Gastrocnemius medialis (tissue), 4 donors: ENCODE data around the gene CCBE1.

Experiments used
- CTCF ChIP-seq, 5 experiments: fragments of 450-650 bp in 3 of 5; fragments of 200-600 bp in 2 of 5; sonication (generic) in 2 of 5; IDR thresholded peaks in 4 of 5; conservative IDR thresholded peaks in 1 of 5; 1 replicate in 4 of 5; 2 replicates in 1 of 5; pipeline ENCODE4 v1.5.1; 2016 to 2019; ENCODE audit warnings: antibody characterized with exemption in 5 of 5, mild to moderate bottlenecking in 3 of 5, moderate library complexity in 3 of 5
- POLR2A ChIP-seq, 2 donors: fragments of 450-650 bp; IDR thresholded peaks; one replicate each; pipeline ENCODE4 v1.6.1; 2017; ENCODE audit warnings: antibody characterized with exemption in 2 of 2, mild to moderate bottlenecking in 2 of 2, moderate library complexity in 2 of 2

GRCh38 chr18:59537579-59537978 lies 159.6 kb downstream of the CCBE1 start:
- TF ChIP-seq CTCF (IDR thresholded peaks at IDR 0.05 in 4 of 5, conservative IDR thresholded peaks at IDR 0.05 in 1 of 5): no peak
- TF ChIP-seq POLR2A (IDR thresholded peaks at IDR 0.05): no peak
